ENCODE measurements around the gene MIER3. TPM values are rescaled to one million over a fixed set of nuclear protein-coding genes. Genes with fewer than 3 reads are reported as not detected.

The MIER3 gene
- polyA plus RNA-seq, 4 donors: 7.1 to 35.4 (median 28.6) TPM

DNA sequence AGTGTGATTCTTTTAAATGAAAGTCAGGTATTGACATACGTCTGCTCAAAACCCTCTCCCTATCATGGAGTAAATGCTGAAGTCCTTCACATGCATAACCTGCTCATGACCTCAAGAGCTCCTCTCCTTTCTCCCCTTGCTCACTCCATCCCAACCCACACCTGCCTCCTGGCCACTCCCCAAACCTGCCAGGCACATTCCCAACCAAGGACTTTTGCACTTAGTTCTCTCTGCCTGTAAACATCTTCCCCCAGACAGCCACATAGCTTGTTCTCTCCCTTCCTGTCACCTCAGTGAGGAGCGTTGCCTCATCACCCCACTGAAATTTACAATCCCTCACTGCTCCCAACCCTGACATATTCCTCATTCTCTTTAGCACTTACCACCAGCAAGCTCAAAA lies 33.9 kb downstream of the MIER3 start:
- Histone ChIP-seq H3K27ac (ENCODE audit: low read depth in 1 of 3, low read length in 2 of 3) (peak overlapping the region in 1 of 3 donors; percentile 42), H3K4me3 (ENCODE audit: low read depth in 1 of 3, low read length in 3 of 3) (no peak overlapping the region), H3K27me3 (ENCODE audit: control insufficient read depth in 3 of 3, insufficient read depth in 3 of 3, low read length in 3 of 3) (no peaks in the 10 kb centered on the region), H3K9me3 (ENCODE audit: control insufficient read depth in 2 of 2, insufficient read depth in 1 of 2, low read depth in 1 of 2, low read length in 1 of 2) (no peaks in the 10 kb centered on the region), H3K36me3 (ENCODE audit: control insufficient read depth in 3 of 3, insufficient read depth in 2 of 3, low read depth in 1 of 3, low read length in 3 of 3) (peaks cover 4 to 17% (median 7%) of the 10 kb centered on the region in 3 donors), H3K4me1 (ENCODE audit: control insufficient read depth in 3 of 3, insufficient read depth in 2 of 3, low read depth in 1 of 3, low read length in 2 of 3) (peaks cover 0 to 12% (median 0%) of the 10 kb centered on the region in 3 donors)
- DNase-seq: peak; percentile 64 to 70
- no peak for FAIRE-seq
- WGBS, 3 donors: 23 to 58% (median 34%) methylated on average over 2 of the region's 2 CpGs

DNA sequence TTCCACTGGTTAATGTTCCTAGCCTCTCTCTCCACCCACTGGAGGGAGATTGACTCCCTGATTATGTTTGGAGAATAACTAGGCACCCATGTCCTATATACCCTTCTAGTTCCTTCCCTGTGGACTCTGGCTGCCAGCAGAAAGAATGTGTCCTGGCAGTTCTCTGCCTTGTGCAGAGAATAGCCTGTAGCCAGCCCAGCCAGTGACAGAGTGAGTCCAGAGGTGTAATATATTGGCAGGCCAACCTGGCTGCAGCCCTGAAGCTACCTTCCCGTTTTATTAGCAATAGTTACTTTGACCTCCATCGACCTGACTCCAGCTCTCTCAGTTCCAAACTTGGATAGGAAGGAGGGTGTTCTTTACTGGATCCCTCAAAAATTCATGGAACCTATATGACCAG lies 34.4 kb downstream of the MIER3 start:
- no peak for FAIRE-seq
- peaks cover 2 to 15% (median 3%) of the 10 kb centered on the region in 3 donors for H3K36me3 ChIP-seq (ENCODE audit: control insufficient read depth in 3 of 3, insufficient read depth in 2 of 3, low read depth in 1 of 3, low read length in 3 of 3)
- H3K27me3 ChIP-seq (ENCODE audit: control insufficient read depth in 3 of 3, insufficient read depth in 3 of 3, low read length in 3 of 3): no peaks in the 10 kb centered on the region
- no peak overlapping the region for H3K4me3 ChIP-seq (ENCODE audit: low read depth in 1 of 3, low read length in 3 of 3)
- WGBS, 3 donors: 0 to 59% (median 45%) methylated on average over 2 of the region's 2 CpGs
- peaks cover 0 to 12% (median 0%) of the 10 kb centered on the region in 3 donors for H3K4me1 ChIP-seq (ENCODE audit: control insufficient read depth in 3 of 3, insufficient read depth in 2 of 3, low read depth in 1 of 3, low read length in 2 of 3)
- H3K9me3 ChIP-seq (ENCODE audit: control insufficient read depth in 2 of 2, insufficient read depth in 1 of 2, low read depth in 1 of 2, low read length in 1 of 2): no peaks in the 10 kb centered on the region
- peak overlapping the region in 2 of 3 donors; percentile 2 to 33 for H3K27ac ChIP-seq (ENCODE audit: low read depth in 1 of 3, low read length in 2 of 3)
- peak; percentile 29 to 54 for DNase-seq

DNA sequence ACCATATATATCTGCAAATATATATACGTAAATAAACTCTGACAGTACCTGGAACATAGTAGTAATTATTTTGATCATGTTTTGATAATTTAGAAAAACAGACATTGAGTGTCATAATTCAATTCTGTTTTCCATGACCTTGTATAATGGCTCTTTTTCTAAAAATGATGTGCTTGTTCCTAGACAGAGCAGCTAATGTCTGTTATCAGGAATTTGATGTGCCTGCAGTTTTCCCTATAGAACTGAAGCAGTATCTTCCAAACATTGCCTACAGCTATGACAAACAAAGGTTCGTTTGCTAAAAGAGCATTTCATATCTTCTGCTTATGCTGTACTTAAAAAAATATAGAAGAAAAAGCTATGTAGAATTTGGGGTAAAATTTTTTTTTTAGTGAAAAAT lies 37.2 kb downstream of the MIER3 start:
- H3K4me1 ChIP-seq (ENCODE audit: control insufficient read depth in 3 of 3, insufficient read depth in 2 of 3, low read depth in 1 of 3, low read length in 2 of 3): peaks cover 0 to 16% (median 5%) of the 10 kb centered on the region in 3 donors
- H3K36me3 ChIP-seq (ENCODE audit: control insufficient read depth in 3 of 3, insufficient read depth in 2 of 3, low read depth in 1 of 3, low read length in 3 of 3): peaks cover 0 to 18% (median 1%) of the 10 kb centered on the region in 3 donors
- no peak overlapping the region for H3K27ac ChIP-seq (ENCODE audit: low read depth in 1 of 3, low read length in 2 of 3)
- FAIRE-seq (no peak), DNase-seq (no peak)
- no peaks in the 10 kb centered on the region for H3K9me3 ChIP-seq (ENCODE audit: control insufficient read depth in 2 of 2, insufficient read depth in 1 of 2, low read depth in 1 of 2, low read length in 1 of 2)
- no peak overlapping the region for H3K4me3 ChIP-seq (ENCODE audit: low read depth in 1 of 3, low read length in 3 of 3)
- 82 to 93% (median 89%) methylated on average over 2 of the region's 2 CpGs for WGBS, 3 donors
- H3K27me3 ChIP-seq (ENCODE audit: control insufficient read depth in 3 of 3, insufficient read depth in 3 of 3, low read length in 3 of 3): no peaks in the 10 kb centered on the region

GRCh38 chr5:56913766-56914165 lies 38.2 kb downstream of the MIER3 start:
- FAIRE-seq (no peak), DNase-seq (no peak)
- Histone ChIP-seq H3K4me3 (ENCODE audit: low read depth in 1 of 3, low read length in 3 of 3) (no peak overlapping the region), H3K36me3 (ENCODE audit: control insufficient read depth in 3 of 3, insufficient read depth in 2 of 3, low read depth in 1 of 3, low read length in 3 of 3) (peaks cover 0 to 15% (median 1%) of the 10 kb centered on the region in 3 donors), H3K27me3 (ENCODE audit: control insufficient read depth in 3 of 3, insufficient read depth in 3 of 3, low read length in 3 of 3) (no peaks in the 10 kb centered on the region), H3K4me1 (ENCODE audit: control insufficient read depth in 3 of 3, insufficient read depth in 2 of 3, low read depth in 1 of 3, low read length in 2 of 3) (peaks cover 0 to 16% (median 5%) of the 10 kb centered on the region in 3 donors), H3K27ac (ENCODE audit: low read depth in 1 of 3, low read length in 2 of 3) (no peak overlapping the region), H3K9me3 (ENCODE audit: control insufficient read depth in 2 of 2, insufficient read depth in 1 of 2, low read depth in 1 of 2, low read length in 1 of 2) (no peaks in the 10 kb centered on the region)
- WGBS, 3 donors: 94 to 96% (median 96%) methylated on average over 3 of the region's 3 CpGs

DNA sequence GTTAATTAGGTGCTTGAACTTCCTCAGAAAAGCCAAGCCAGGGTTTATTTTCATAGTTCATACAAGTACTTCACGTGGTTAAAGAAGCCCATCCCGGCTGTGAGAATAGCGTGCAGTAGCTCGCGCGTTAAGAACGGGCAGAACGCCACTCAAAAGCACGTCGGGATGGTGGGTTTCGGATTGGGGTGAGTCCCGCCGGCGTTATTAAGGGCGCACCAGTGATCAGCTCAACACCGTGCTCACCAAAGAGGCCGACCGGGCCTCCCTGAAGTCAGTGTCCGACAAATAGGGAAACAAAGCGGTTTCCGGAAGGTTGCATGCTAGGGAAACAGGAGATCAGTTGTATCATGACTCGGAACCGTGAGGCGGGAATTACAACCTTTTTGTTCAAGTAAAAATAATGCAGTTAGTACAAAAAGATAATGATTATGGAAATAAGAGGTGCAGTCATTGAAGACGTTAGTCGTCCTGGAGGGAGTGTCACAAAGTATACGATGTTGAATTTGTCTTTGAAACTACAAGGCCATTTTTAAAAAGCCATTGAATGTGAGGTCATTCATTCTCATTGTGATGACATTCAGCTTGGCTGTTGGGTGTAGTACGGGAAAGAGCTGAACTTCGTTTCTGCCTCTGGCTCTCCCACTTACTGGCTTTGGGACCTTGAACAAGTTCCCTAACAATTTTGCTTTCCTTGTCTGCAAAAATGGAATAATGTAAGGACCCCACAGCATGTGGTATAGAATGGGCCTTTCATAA lies 41.5 kb downstream of the MIER3 start:
- Histone ChIP-seq H3K4me3 (ENCODE audit: low read depth in 1 of 3, low read length in 3 of 3) (peak overlapping the region; percentile 33 to 64 (median 57)), H3K36me3 (ENCODE audit: control insufficient read depth in 3 of 3, insufficient read depth in 2 of 3, low read depth in 1 of 3, low read length in 3 of 3) (peaks cover 0 to 10% (median 1%) of the 10 kb centered on the region in 3 donors), H3K4me1 (ENCODE audit: control insufficient read depth in 3 of 3, insufficient read depth in 2 of 3, low read depth in 1 of 3, low read length in 2 of 3) (peaks cover 0 to 5% (median 5%) of the 10 kb centered on the region in 3 donors), H3K27ac (ENCODE audit: low read depth in 1 of 3, low read length in 2 of 3) (peak overlapping the region; percentile 86 to 97 (median 97)), H3K27me3 (ENCODE audit: control insufficient read depth in 3 of 3, insufficient read depth in 3 of 3, low read length in 3 of 3) (no peaks in the 10 kb centered on the region), H3K9me3 (ENCODE audit: control insufficient read depth in 2 of 2, insufficient read depth in 1 of 2, low read depth in 1 of 2, low read length in 1 of 2) (no peaks in the 10 kb centered on the region)
- FAIRE-seq: no peak
- WGBS, 3 donors: 1% methylated on average over 29 of the region's 29 CpGs
- DNase-seq: no peak

DNA sequence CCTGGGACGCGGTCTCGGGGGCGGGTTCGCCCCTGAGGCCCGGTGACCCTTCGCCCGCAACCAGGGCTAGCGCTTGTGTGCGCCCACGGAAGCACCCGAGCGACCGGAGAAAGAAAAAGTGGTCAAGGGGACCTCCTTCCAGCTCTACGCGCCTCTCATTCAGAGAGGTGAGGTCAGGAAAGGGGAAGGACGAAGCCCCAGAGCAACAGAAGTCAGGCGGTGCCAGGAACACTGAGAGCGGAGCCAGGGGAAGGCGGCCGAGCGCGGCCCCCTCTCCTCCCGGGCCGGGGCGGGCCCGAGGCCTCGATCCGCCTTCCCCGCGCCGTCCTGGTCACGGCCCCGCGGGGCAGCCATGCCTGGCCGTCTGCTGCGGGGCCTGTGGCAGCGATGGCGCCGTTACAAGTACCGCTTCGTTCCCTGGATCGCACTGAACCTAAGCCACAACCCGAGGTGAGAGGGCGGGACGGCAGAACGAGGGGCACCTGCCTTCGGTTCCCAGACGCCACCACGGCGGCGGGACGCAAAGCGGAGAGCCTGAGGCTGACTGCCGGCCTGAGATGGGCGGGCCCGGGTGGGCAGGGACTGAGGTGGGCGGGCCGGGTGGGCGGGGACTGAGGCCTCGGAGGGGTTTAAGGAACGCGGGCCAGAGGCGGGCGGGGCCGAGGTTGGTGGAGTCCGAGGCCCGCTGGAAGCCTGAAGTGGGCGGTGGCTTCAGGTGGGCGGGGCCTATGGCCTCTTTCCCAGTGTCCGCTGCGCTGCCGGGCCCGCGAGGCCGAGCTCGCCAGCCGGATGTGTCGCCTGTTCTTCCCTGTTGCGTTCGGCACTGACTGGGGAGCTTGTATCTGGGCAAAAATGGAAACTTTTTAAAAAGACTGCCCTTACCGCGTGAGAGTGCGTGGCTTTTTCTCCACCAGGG lies 42.4 kb downstream of the MIER3 start, which contains the start of gene SETD9:
TSS of gene SETD9 (plus strand) at position 303 of the 916 bp plus-strand sequence. CDS start at position 353, 50 bp downstream.
- H3K27ac ChIP-seq (ENCODE audit: low read depth in 1 of 3, low read length in 2 of 3): peak within 1 kb of the TSS; percentile 97 to 99 (median 98)
- FAIRE-seq (no peak), DNase-seq (peak; percentile 98 to 99)
- H3K36me3 ChIP-seq (ENCODE audit: control insufficient read depth in 3 of 3, insufficient read depth in 2 of 3, low read depth in 1 of 3, low read length in 3 of 3): peaks cover 0 to 10% (median 1%) of the 10 kb centered on the region in 3 donors
- H3K27me3 ChIP-seq (ENCODE audit: control insufficient read depth in 3 of 3, insufficient read depth in 3 of 3, low read length in 3 of 3): no peaks in the 10 kb centered on the region
- WGBS, 3 donors: 0% methylated on average over 68 to 84 of the region's 84 CpGs
- peak within 1 kb of the TSS; percentile 33 to 72 (median 57) for H3K4me3 ChIP-seq (ENCODE audit: low read depth in 1 of 3, low read length in 3 of 3)
- H3K4me1 ChIP-seq (ENCODE audit: control insufficient read depth in 3 of 3, insufficient read depth in 2 of 3, low read depth in 1 of 3, low read length in 2 of 3): peaks cover 0 to 5% (median 5%) of the 10 kb centered on the region in 3 donors
- H3K9me3 ChIP-seq (ENCODE audit: control insufficient read depth in 2 of 2, insufficient read depth in 1 of 2, low read depth in 1 of 2, low read length in 1 of 2): no peaks in the 10 kb centered on the region

DNA sequence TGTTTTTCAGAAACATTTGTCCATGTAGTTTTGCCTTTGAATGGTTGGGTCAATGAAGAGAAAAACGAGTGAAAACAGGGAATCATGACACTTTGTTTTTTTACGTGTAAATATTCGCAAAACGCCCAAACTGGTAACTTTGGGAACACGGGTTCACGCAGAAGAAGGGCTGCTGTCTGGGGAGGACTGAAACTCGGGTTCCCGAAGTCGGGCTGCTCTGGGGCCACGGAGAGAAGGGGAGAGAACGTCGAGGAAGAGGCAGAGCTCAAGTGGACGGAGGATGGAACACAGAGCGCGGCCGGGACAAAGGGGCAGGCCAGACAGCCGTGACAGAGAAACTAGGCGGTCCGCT lies 43.0 kb downstream of the MIER3 start:
- Histone ChIP-seq H3K4me3 (ENCODE audit: low read depth in 1 of 3, low read length in 3 of 3) (peak overlapping the region; percentile 26 to 72 (median 57)), H3K4me1 (ENCODE audit: control insufficient read depth in 3 of 3, insufficient read depth in 2 of 3, low read depth in 1 of 3, low read length in 2 of 3) (peaks cover 0 to 5% (median 5%) of the 10 kb centered on the region in 3 donors), H3K36me3 (ENCODE audit: control insufficient read depth in 3 of 3, insufficient read depth in 2 of 3, low read depth in 1 of 3, low read length in 3 of 3) (peaks cover 0 to 10% (median 1%) of the 10 kb centered on the region in 3 donors), H3K27me3 (ENCODE audit: control insufficient read depth in 3 of 3, insufficient read depth in 3 of 3, low read length in 3 of 3) (no peaks in the 10 kb centered on the region), H3K9me3 (ENCODE audit: control insufficient read depth in 2 of 2, insufficient read depth in 1 of 2, low read depth in 1 of 2, low read length in 1 of 2) (no peaks in the 10 kb centered on the region), H3K27ac (ENCODE audit: low read depth in 1 of 3, low read length in 2 of 3) (peak overlapping the region; percentile 97 to 99 (median 98))
- 0 to 1% (median 0%) methylated on average over 19 of the region's 19 CpGs for WGBS, 3 donors
- FAIRE-seq (no peak), DNase-seq (no peak)
